ENCODE results near the gene NSD2. TPM values are rescaled to one million over a fixed set of nuclear protein-coding genes. Genes with fewer than 3 reads are reported as not detected.

NSD2 gene
- polyA plus RNA-seq, 1 donor (not counting 4 experiments of a cell fraction or from before 2014, with no cell fraction given) = 22.6 TPM

DNA sequence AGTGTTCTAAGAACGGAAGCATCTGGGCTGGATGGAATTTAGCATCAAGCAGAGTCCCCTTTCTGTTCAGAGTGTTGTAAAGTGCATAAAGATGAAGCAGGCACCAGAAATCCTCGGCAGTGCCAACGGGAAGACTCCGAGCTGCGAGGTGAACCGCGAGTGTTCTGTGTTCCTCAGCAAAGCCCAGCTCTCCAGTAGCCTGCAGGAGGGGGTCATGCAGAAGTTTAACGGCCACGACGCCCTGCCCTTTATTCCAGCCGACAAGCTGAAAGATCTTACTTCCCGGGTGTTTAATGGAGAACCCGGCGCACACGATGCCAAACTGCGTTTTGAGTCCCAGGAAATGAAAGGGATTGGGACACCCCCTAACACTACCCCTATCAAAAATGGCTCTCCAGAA lies 29.4 kb downstream of the NSD2 start:
- no peaks in the 10 kb centered on the region for H3K27me3 ChIP-seq (ENCODE audit: control insufficient read depth, extremely low read depth, insufficient read depth, low read length)
- H4K20me1 ChIP-seq (ENCODE audit: control insufficient read depth, extremely low read depth, insufficient read depth, low read length) = peaks cover 19% of the 10 kb centered on the region
- peaks cover 3 to 21% of the 10 kb centered on the region in 2 experiments for H3K36me3 ChIP-seq (ENCODE audit: control insufficient read depth in 2 of 2, extremely low read depth in 1 of 2, insufficient read depth in 2 of 2, low read length in 2 of 2)
- H3K27ac ChIP-seq (ENCODE audit: control insufficient read depth, insufficient read depth, low read length) = no peak overlapping the region
- peaks cover 82% of the 10 kb centered on the region for H3K79me2 ChIP-seq (ENCODE audit: control insufficient read depth, insufficient read depth, low read length)
- H3K9me3 ChIP-seq (ENCODE audit: control insufficient read depth, low read depth, low read length) = no peaks in the 10 kb centered on the region
- H3K9ac ChIP-seq (ENCODE audit: control insufficient read depth, extremely low read depth, insufficient read depth, low read length) = no peak overlapping the region
- H3K4me2 ChIP-seq (ENCODE audit: control insufficient read depth, extremely low read depth, insufficient read depth, low read depth, low read length) = no peak overlapping the region
- no peak for DNase-seq (ENCODE audit: low read depth, low spot score)
- TF ChIP-seq, protein P1, sequence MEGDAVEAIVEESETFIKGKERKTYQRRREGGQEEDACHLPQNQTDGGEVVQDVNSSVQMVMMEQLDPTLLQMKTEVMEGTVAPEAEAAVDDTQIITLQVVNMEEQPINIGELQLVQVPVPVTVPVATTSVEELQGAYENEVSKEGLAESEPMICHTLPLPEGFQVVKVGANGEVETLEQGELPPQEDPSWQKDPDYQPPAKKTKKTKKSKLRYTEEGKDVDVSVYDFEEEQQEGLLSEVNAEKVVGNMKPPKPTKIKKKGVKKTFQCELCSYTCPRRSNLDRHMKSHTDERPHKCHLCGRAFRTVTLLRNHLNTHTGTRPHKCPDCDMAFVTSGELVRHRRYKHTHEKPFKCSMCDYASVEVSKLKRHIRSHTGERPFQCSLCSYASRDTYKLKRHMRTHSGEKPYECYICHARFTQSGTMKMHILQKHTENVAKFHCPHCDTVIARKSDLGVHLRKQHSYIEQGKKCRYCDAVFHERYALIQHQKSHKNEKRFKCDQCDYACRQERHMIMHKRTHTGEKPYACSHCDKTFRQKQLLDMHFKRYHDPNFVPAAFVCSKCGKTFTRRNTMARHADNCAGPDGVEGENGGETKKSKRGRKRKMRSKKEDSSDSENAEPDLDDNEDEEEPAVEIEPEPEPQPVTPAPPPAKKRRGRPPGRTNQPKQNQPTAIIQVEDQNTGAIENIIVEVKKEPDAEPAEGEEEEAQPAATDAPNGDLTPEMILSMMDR (optimal IDR thresholded peaks at IDR 0.05 in 1 of 3, IDR thresholded peaks at IDR 0.05 in 1 of 3, conservative IDR thresholded peaks at IDR 0.05 in 1 of 3; ENCODE audit: extremely low read depth in 1 of 3, insufficient read depth in 2 of 3, low read length in 3 of 3) = no peak
- TF ChIP-seq EZH2 (IDR thresholded peaks at IDR 0.05; ENCODE audit: low read length) = no peak
- H3K9me1 ChIP-seq (ENCODE audit: control insufficient read depth, extremely low read depth, insufficient read depth, low read length) = no peaks in the 10 kb centered on the region
- no peak overlapping the region for H2AFZ ChIP-seq (ENCODE audit: control insufficient read depth, low read length)
- no peak overlapping the region for H3K4me3 ChIP-seq (ENCODE audit: control insufficient read depth in 2 of 3, extremely low read depth in 1 of 3, insufficient read depth in 2 of 3, low read depth in 1 of 3, low read length in 3 of 3)
- no peak for FAIRE-seq
- no peaks in the 10 kb centered on the region for H3K4me1 ChIP-seq (ENCODE audit: control insufficient read depth, extremely low read depth, insufficient read depth, low read length)
- dilution Hi-C loops (cut with MboI; ENCODE audit: extremely low pct_ligation_motif_present, low sequenced_read_pairs) = no loop called here

DNA sequence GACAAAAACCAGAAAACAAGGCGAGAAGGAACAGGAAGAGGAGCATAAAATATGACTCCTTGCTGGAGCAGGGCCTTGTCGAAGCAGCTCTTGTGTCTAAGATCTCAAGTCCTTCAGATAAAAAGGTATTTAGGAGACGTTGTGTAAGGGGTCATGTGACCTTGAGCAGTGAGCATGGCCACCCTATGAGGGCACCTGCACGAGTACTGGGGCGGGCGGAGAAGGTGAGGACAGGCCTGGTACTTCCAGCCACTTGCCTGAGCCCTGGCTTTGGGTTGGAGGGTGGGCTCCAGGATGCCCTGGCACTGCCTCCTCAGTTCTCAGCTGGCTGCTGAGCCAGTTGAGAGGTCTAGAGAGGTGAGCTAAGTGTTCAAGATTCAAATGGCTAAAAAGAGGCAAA lies 29.9 kb downstream of the NSD2 start:
- no peak for DNase-seq (ENCODE audit: low read depth, low spot score)

More for the DNA sequence above, 29.9 kb downstream of the NSD2 start:
- H3K9me3 ChIP-seq (ENCODE audit: control insufficient read depth, low read depth, low read length) = no peaks in the 10 kb centered on the region
- no peak overlapping the region for H3K27ac ChIP-seq (ENCODE audit: control insufficient read depth, insufficient read depth, low read length)
- no peak overlapping the region for H2AFZ ChIP-seq (ENCODE audit: control insufficient read depth, low read length)
- H3K27me3 ChIP-seq (ENCODE audit: control insufficient read depth, extremely low read depth, insufficient read depth, low read length) = no peaks in the 10 kb centered on the region
- H3K4me1 ChIP-seq (ENCODE audit: control insufficient read depth, extremely low read depth, insufficient read depth, low read length) = no peaks in the 10 kb centered on the region
- H3K4me3 ChIP-seq (ENCODE audit: control insufficient read depth in 2 of 3, extremely low read depth in 1 of 3, insufficient read depth in 2 of 3, low read depth in 1 of 3, low read length in 3 of 3) = no peak overlapping the region
- peaks cover 81% of the 10 kb centered on the region for H3K79me2 ChIP-seq (ENCODE audit: control insufficient read depth, insufficient read depth, low read length)
- peaks cover 19% of the 10 kb centered on the region for H4K20me1 ChIP-seq (ENCODE audit: control insufficient read depth, extremely low read depth, insufficient read depth, low read length)
- no peak overlapping the region for H3K4me2 ChIP-seq (ENCODE audit: control insufficient read depth, extremely low read depth, insufficient read depth, low read depth, low read length)
- TF ChIP-seq, protein P1 (optimal IDR thresholded peaks at IDR 0.05 in 1 of 3, IDR thresholded peaks at IDR 0.05 in 1 of 3, conservative IDR thresholded peaks at IDR 0.05 in 1 of 3; ENCODE audit: extremely low read depth in 1 of 3, insufficient read depth in 2 of 3, low read length in 3 of 3) = no peak
- no peak for TF ChIP-seq EZH2 (IDR thresholded peaks at IDR 0.05; ENCODE audit: low read length)
- no peak overlapping the region for H3K9ac ChIP-seq (ENCODE audit: control insufficient read depth, extremely low read depth, insufficient read depth, low read length)
- H3K36me3 ChIP-seq (ENCODE audit: control insufficient read depth in 2 of 2, extremely low read depth in 1 of 2, insufficient read depth in 2 of 2, low read length in 2 of 2) = peaks cover 3 to 19% of the 10 kb centered on the region in 2 experiments
- H3K9me1 ChIP-seq (ENCODE audit: control insufficient read depth, extremely low read depth, insufficient read depth, low read length) = no peaks in the 10 kb centered on the region
- dilution Hi-C loops (cut with MboI; ENCODE audit: extremely low pct_ligation_motif_present, low sequenced_read_pairs) = no loop called here
- FAIRE-seq = no peak
